Measurements from ENCODE around the gene CHID1. TPM values are rescaled to one million over a fixed set of nuclear protein-coding genes. Genes with fewer than 3 reads are reported as not detected.

Gene CHID1
- total RNA-seq, 6 experiments from 2014 or later, result 61.1 to 157 (median 78.7) TPM

GRCh38 chr11:914747-915501 is 4.3 kb upstream of the CHID1 start:
- peaks cover 0 to 53% (median 14%) of the 10 kb centered on the region in 4 donors for H3K4me1 ChIP-seq
- ATAC-seq (peak; percentile 66 to 79 (median 72)), DNase-seq (peak; percentile 88 to 97 (median 95))
- 0% methylated on average over 6 of the region's 21 CpGs for WGBS (ENCODE audit: insufficient coverage, low coverage, low lambda C conversion rate, missing lambda C conversion rate)
- peak overlapping the region; percentile 63 to 93 (median 85) for H3K27ac ChIP-seq
- intact Hi-C loops (cut with DNase I), result no loop called here
- no peaks in the 10 kb centered on the region for H3K9me3 ChIP-seq
- no peaks in the 10 kb centered on the region for H3K27me3 ChIP-seq
- peak overlapping the region; percentile 12 to 56 (median 48) for H3K4me3 ChIP-seq
- TF ChIP-seq POLR2A (IDR thresholded peaks at IDR 0.05) (peak; percentile 80), CTCF (IDR thresholded peaks at IDR 0.05) (no peak)
- no peaks in the 10 kb centered on the region for H3K36me3 ChIP-seq

DNA sequence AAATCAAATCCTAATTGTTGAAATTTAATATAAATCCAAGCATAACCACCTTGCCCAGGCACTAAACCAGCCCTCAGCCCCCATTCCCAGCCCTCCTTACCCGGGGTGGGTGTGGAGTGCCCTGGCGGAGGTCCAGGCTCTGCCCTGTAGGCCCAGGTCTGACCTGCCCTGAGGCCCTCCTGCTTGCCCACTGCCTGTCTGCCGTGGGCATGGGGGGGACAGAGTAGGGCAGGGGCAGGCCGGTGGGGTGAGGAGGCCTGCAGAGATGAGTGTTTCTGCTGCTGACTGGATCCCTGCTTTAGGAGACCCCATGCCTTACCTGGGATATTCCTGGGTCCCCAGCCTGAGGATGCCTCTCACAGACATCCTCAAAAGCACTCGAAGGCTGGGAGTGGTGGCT is 3.6 kb upstream of the CHID1 start:
- 38% methylated on average over 1 of the region's 5 CpGs for WGBS (ENCODE audit: insufficient coverage, low coverage, low lambda C conversion rate, missing lambda C conversion rate)
- peaks cover 0 to 58% (median 17%) of the 10 kb centered on the region in 4 donors for H3K4me1 ChIP-seq
- H3K27me3 ChIP-seq, result no peaks in the 10 kb centered on the region
- peak overlapping the region; percentile 63 to 93 (median 85) for H3K27ac ChIP-seq
- H3K36me3 ChIP-seq, result no peaks in the 10 kb centered on the region
- ATAC-seq (peak in 1 of 4 donors; percentile 12), DNase-seq (peak in 1 of 3 donors; percentile 67)
- peak overlapping the region; percentile 12 to 56 (median 48) for H3K4me3 ChIP-seq
- TF ChIP-seq POLR2A (IDR thresholded peaks at IDR 0.05) (no peak), CTCF (IDR thresholded peaks at IDR 0.05) (no peak)
- intact Hi-C loops (cut with DNase I), result no loop called here
- no peaks in the 10 kb centered on the region for H3K9me3 ChIP-seq

DNA sequence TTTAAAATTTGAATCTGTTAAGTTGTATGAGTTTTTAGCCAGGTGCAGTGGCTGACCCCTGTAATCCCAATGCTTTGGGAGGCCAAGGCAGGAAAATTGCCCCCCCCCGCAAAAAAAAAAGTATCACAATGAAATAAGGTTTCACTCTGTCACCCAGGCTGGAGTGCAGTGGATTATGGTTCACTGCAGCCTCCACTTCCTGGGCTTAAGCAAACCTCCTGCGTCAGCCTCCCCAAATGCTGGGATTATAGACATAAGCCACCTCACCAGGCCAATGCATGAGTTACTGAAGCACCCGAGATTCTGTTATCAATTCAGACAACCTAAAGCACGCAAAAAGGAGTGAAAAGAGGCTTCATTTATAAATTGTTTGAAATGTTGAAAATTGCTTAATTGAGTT is 2.4 kb upstream of the CHID1 start:
- intact Hi-C loops (cut with DNase I), result no loop called here
- no peaks in the 10 kb centered on the region for H3K36me3 ChIP-seq
- WGBS (ENCODE audit: insufficient coverage, low coverage, low lambda C conversion rate, missing lambda C conversion rate), result 71% methylated on average over 4 of the region's 4 CpGs

DNA sequence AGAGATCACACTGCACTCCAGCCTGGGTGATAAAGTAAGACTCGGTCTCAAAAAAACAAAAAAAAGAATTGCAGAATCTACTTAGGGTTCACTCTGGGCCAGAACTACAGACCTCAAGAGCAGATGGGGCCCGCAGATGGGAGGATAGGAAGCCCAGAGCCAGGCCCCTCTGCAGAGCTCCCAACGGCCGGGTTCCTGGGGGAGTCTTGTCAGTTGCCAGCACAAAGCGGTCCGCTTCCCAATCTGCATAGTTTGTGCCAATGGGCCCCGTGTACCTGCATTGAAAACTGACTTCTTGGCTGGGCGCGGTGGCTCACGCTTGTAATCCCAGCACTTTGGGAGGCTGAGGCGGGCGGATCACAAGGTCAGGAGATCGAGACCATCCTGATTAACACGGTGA is 1.7 kb upstream of the CHID1 start:
- H3K4me3 ChIP-seq, result no peak overlapping the region
- intact Hi-C loops (cut with DNase I), result no loop called here
- peak overlapping the region in 1 of 3 donors; percentile 89 for H3K27ac ChIP-seq
- H3K9me3 ChIP-seq, result no peaks in the 10 kb centered on the region
- WGBS (ENCODE audit: insufficient coverage, low coverage, low lambda C conversion rate, missing lambda C conversion rate), result 94% methylated on average over 2 of the region's 14 CpGs
- no peaks in the 10 kb centered on the region for H3K27me3 ChIP-seq
- H3K36me3 ChIP-seq, result no peaks in the 10 kb centered on the region
- peaks cover 0 to 58% (median 17%) of the 10 kb centered on the region in 4 donors for H3K4me1 ChIP-seq
- ATAC-seq, result no peak
- no peak for DNase-seq
- TF ChIP-seq POLR2A (IDR thresholded peaks at IDR 0.05) (no peak), CTCF (IDR thresholded peaks at IDR 0.05) (no peak)

More for the DNA sequence above, 2.4 kb upstream of the CHID1 start:
- no peak for TF ChIP-seq CTCF (IDR thresholded peaks at IDR 0.05)
- no peak for TF ChIP-seq POLR2A (IDR thresholded peaks at IDR 0.05)
- H3K9me3 ChIP-seq, result no peaks in the 10 kb centered on the region
- no peak for ATAC-seq
- DNase-seq, result no peak
- no peaks in the 10 kb centered on the region for H3K27me3 ChIP-seq
- peak overlapping the region in 1 of 3 donors; percentile 93 for H3K27ac ChIP-seq
- no peak overlapping the region for H3K4me3 ChIP-seq
- H3K4me1 ChIP-seq, result peaks cover 0 to 58% (median 17%) of the 10 kb centered on the region in 4 donors

All from right lobe of liver (tissue), 6 donors.